Measurements from ENCODE around the gene NFKB2.

Gene NFKB2

DNA sequence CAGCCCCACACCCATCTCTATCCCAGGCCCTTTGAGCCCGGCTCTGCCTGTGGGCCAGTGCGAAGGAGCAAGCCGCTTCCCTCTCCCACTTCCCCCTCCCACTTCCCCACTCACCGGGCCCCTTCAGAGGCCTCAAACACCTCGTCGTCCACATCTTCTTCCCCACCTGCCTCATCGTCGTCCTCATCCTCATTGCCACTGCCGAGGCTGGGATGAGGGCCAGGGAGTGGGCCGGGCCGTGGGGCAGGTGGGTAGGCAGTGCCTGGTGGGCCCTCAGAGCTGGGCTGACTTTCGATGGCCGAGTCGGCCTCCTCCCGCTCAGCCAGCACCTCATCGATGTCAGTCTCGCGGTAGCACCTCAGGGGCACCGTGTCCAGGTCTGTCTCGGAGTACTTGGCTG lies 19.2 kb downstream of the NFKB2 start:
- TF ChIP-seq TAF1 (IDR thresholded peaks at IDR 0.05; ENCODE audit: borderline replicate concordance, insufficient read depth, low read length) (no peak), FOXP2 (optimal IDR thresholded peaks at IDR 0.05; ENCODE audit: borderline replicate concordance, extremely low read depth, extremely low read length, insufficient read depth) (no peak), SIN3A (IDR thresholded peaks at IDR 0.05; ENCODE audit: borderline replicate concordance, insufficient read depth, low read length) (no peak), POLR2AphosphoS5 (IDR thresholded peaks at IDR 0.05; ENCODE audit: low read depth, low read length) (no peak)
- TF ChIP-seq, protein P1, sequence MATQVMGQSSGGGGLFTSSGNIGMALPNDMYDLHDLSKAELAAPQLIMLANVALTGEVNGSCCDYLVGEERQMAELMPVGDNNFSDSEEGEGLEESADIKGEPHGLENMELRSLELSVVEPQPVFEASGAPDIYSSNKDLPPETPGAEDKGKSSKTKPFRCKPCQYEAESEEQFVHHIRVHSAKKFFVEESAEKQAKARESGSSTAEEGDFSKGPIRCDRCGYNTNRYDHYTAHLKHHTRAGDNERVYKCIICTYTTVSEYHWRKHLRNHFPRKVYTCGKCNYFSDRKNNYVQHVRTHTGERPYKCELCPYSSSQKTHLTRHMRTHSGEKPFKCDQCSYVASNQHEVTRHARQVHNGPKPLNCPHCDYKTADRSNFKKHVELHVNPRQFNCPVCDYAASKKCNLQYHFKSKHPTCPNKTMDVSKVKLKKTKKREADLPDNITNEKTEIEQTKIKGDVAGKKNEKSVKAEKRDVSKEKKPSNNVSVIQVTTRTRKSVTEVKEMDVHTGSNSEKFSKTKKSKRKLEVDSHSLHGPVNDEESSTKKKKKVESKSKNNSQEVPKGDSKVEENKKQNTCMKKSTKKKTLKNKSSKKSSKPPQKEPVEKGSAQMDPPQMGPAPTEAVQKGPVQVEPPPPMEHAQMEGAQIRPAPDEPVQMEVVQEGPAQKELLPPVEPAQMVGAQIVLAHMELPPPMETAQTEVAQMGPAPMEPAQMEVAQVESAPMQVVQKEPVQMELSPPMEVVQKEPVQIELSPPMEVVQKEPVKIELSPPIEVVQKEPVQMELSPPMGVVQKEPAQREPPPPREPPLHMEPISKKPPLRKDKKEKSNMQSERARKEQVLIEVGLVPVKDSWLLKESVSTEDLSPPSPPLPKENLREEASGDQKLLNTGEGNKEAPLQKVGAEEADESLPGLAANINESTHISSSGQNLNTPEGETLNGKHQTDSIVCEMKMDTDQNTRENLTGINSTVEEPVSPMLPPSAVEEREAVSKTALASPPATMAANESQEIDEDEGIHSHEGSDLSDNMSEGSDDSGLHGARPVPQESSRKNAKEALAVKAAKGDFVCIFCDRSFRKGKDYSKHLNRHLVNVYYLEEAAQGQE (IDR thresholded peaks at IDR 0.05; ENCODE audit: insufficient read depth in 1 of 2, low read depth in 2 of 2, low read length in 2 of 2), result no peak

DNA sequence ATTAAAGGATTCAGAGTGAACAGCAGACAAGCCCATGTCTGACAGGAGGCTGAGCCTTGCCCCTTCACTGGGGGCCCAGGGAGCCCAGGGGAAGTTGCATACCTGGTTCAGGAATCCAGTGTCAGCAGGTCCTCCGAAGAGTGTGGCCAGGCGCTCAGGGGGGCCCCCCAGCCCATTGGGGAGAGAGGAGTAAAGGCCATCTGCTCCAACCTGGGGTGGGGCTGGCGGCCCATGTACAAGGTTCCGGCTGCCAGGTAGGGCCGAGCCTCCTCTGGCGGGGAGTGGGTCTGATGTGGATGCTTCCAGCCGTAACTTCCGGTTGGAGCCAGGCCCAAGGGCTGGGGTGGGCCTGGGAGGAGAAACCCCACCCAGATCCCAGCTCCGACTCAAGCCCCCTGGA lies 20.8 kb downstream of the NFKB2 start:
- TF ChIP-seq SIN3A (IDR thresholded peaks at IDR 0.05; ENCODE audit: borderline replicate concordance, insufficient read depth, low read length), result no peak
- TF ChIP-seq, protein P1 (IDR thresholded peaks at IDR 0.05; ENCODE audit: insufficient read depth in 1 of 2, low read depth in 2 of 2, low read length in 2 of 2), result no peak
- no peak for TF ChIP-seq POLR2AphosphoS5 (IDR thresholded peaks at IDR 0.05; ENCODE audit: low read depth, low read length)
- TF ChIP-seq FOXP2 (optimal IDR thresholded peaks at IDR 0.05; ENCODE audit: borderline replicate concordance, extremely low read depth, extremely low read length, insufficient read depth), result no peak
- TF ChIP-seq TAF1 (IDR thresholded peaks at IDR 0.05; ENCODE audit: borderline replicate concordance, insufficient read depth, low read length), result no peak

DNA sequence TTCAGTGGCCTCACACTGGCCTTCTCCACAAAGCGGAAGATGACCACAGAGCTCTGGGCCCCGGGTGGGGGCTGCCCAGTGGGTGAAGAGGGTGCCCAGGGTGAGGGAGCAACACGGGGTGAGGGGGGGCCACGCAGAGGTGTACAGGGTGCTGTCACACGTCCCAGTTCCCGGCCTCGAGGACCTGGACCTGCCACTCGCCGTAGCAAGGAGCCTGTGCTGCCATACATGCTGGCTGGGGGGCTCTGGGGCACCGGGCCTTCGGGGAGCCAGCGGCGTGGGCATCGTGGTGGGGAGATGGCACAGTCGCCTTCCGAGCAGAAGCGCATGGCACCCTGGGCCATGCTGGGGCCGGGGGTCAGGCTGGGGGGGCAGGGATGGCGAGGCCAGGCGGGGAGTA lies 21.2 kb downstream of the NFKB2 start:
- TF ChIP-seq SIN3A (IDR thresholded peaks at IDR 0.05; ENCODE audit: borderline replicate concordance, insufficient read depth, low read length) (no peak), TAF1 (IDR thresholded peaks at IDR 0.05; ENCODE audit: borderline replicate concordance, insufficient read depth, low read length) (no peak), POLR2AphosphoS5 (IDR thresholded peaks at IDR 0.05; ENCODE audit: low read depth, low read length) (no peak), FOXP2 (optimal IDR thresholded peaks at IDR 0.05; ENCODE audit: borderline replicate concordance, extremely low read depth, extremely low read length, insufficient read depth) (no peak)
- TF ChIP-seq, protein P1 (IDR thresholded peaks at IDR 0.05; ENCODE audit: insufficient read depth in 1 of 2, low read depth in 2 of 2, low read length in 2 of 2), result no peak

DNA sequence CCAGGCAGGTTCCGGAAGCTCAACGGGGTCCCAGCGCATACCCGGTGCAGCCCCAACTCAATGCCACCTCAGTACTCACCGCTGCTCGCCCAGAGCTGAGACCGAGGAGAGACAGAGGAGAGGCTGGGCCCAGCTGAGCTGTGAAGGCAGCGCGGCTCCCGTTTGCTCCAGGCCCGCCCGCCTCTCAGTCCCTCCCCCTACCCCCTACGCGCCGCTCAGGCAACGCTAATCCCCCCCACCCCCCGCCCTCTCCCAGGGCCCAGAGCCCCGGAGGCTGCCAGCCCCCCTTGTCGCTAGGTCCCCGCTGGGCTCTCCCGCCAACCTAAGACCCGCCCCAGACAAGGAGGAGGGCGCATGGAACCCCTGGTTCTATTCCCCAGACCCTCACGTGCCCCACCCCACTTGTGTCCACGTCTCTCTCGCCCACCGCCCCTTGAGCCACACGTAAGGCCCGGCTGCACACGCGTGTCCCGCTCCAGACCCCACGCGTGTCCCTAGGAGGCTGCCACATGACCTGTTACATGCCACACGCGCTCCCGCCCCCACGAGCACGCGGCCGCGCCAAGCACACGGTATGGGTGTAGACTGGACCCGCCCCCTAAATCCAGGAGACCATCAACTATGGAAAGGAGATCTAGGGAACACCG lies 23.2 kb downstream of the NFKB2 start, which contains the start of gene PSD:
Gene PSD (minus strand): TSS at position 164 of the 647 bp plus-strand sequence. CDS start 1,747 bp downstream, outside the sequence.
- TF ChIP-seq, protein P1 (IDR thresholded peaks at IDR 0.05; ENCODE audit: insufficient read depth in 1 of 2, low read depth in 2 of 2, low read length in 2 of 2), result no peak
- TF ChIP-seq POLR2AphosphoS5 (IDR thresholded peaks at IDR 0.05; ENCODE audit: low read depth, low read length) (no peak), TAF1 (IDR thresholded peaks at IDR 0.05; ENCODE audit: borderline replicate concordance, insufficient read depth, low read length) (no peak), SIN3A (IDR thresholded peaks at IDR 0.05; ENCODE audit: borderline replicate concordance, insufficient read depth, low read length) (no peak), FOXP2 (optimal IDR thresholded peaks at IDR 0.05; ENCODE audit: borderline replicate concordance, extremely low read depth, extremely low read length, insufficient read depth) (no peak)
